ENCODE measurements around the gene TBXAS1. TPM values are rescaled to one million over a fixed set of nuclear protein-coding genes. Genes with fewer than 3 reads are reported as not detected.
A peak's percentile ranks its signal among the peaks of the same experiment; 100 is the strongest.

TBXAS1 gene
- total RNA-seq, 2 experiments from 2014 or later, result 3.6 to 5.1 TPM

GRCh38 chr7:139808427-139808826, 20.6 kb upstream of the TBXAS1 start:
- no peak for DNase-seq
- Mint-ChIP-seq H3K4me1 (peaks cover 4% of the 10 kb centered on the region), H3K9me3 (ENCODE audit: low read depth) (peaks cover 9% of the 10 kb centered on the region), H3K27ac (no peak overlapping the region), H3K36me3 (ENCODE audit: low read depth) (peaks cover 2% of the 10 kb centered on the region), H3K27me3 (peaks cover 2% of the 10 kb centered on the region), H3K4me3 (no peak overlapping the region)
- CTCF ChIA-PET, result interaction anchor here (0.6 kb wide), 1 partner anchor 163 kb away, joined by 4 read pairs; no protein-coding TSS in a partner anchor
- POLR2A ChIA-PET, result no interaction called here
- ATAC-seq, result no peak
- intact Hi-C loops (cut with DNase I, micrococcal nuclease), result loop anchor here in 1 of 2 experiments (10.0 kb wide), 1 partner anchor 294 kb away; no protein-coding TSS in a partner anchor

DNA sequence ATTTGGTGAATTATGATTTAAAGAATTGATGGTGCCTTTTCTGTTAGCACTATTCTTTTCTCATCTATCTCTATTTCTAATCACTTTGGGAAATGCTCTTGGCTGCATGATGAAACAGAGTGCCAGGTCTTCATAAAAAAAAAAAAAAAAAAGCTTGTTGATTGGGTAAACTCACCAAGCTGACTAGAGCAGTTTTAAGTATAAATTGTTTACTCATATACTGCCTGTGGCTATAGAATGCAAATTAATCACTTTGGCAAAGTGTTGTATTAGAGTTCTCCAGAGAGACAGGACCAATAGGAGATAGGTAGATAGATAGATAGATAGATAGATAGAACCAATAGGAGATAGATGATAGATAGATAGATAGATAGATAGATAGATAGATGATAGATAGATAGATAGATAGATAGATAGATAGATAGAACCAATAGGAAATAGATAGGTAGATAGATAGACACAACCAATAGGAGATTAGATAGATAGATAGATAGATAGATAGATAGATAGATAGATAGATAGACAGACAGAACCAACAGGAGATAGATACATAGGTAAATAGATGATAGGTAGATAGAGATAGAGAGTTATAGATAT, 20.1 kb upstream of the TBXAS1 start:
- ChIA-PET CTCF (interaction anchor here (0.6 kb wide), 1 partner anchor 163 kb away, joined by 4 read pairs; no protein-coding TSS in a partner anchor), POLR2A (no interaction called here)
- DNase-seq (no peak), ATAC-seq (no peak)
- Mint-ChIP-seq H3K27ac (no peak overlapping the region), H3K4me1 (peaks cover 8% of the 10 kb centered on the region), H3K9me3 (ENCODE audit: low read depth) (peaks cover 9% of the 10 kb centered on the region), H3K36me3 (ENCODE audit: low read depth) (peaks cover 2% of the 10 kb centered on the region), H3K27me3 (peaks cover 2% of the 10 kb centered on the region), H3K4me3 (no peak overlapping the region)
- intact Hi-C loops (cut with DNase I, micrococcal nuclease), result loop anchor here in 1 of 2 experiments (10.0 kb wide), 1 partner anchor 294 kb away; no protein-coding TSS in a partner anchor

GRCh38 chr7:139811066-139811465, 18.0 kb upstream of the TBXAS1 start:
- Mint-ChIP-seq H3K9me3 (ENCODE audit: low read depth) (peaks cover 4% of the 10 kb centered on the region), H3K27me3 (peaks cover 2% of the 10 kb centered on the region), H3K4me1 (peaks cover 8% of the 10 kb centered on the region), H3K27ac (no peak overlapping the region), H3K4me3 (no peak overlapping the region), H3K36me3 (ENCODE audit: low read depth) (no peaks in the 10 kb centered on the region)
- ATAC-seq (peak; percentile 88), DNase-seq (no peak)
- intact Hi-C loops (cut with DNase I, micrococcal nuclease), result no loop called here
- POLR2A ChIA-PET, result no interaction called here
- CTCF ChIA-PET, result interaction anchor here (0.7 to 1.0 kb wide), 3 partner anchors 10 to 187 kb away, joined by 3 read pairs; no protein-coding TSS in a partner anchor

DNA sequence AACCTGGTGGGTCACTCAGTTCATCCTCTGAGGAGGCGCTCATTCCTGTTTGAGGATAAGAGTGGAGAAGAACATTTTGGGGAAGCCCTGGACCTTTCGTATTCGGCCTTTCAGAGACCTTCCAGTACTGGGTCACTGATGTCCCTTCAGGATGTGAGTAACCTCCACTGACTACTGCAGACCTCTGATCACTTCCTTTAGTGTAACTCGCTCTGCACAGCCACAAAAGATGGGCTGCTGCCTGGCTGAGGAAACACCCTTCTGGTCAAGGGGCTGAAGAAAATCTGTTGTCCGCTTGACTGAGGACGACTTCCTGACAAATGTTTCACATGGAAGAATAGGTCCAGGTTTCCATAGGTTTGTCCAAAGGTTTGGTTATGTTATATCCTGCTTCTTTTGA, 15.9 kb upstream of the TBXAS1 start:
- peaks cover 8% of the 10 kb centered on the region for H3K4me1 Mint-ChIP-seq
- CTCF ChIA-PET, result no interaction called here
- no peak for ATAC-seq

GRCh38 chr7:139813689-139814088, 15.4 kb upstream of the TBXAS1 start:
- CTCF ChIA-PET, result interaction anchor here (0.9 kb wide), 1 partner anchor 221 kb away, joined by 3 read pairs; no protein-coding TSS in a partner anchor
- DNase-seq (no peak), ATAC-seq (no peak)
- no peak overlapping the region for H3K4me3 Mint-ChIP-seq
- POLR2A ChIA-PET, result no interaction called here
- no peaks in the 10 kb centered on the region for H3K27me3 Mint-ChIP-seq
- peaks cover 8% of the 10 kb centered on the region for H3K4me1 Mint-ChIP-seq
- H3K27ac Mint-ChIP-seq, result no peak overlapping the region
- intact Hi-C loops (cut with DNase I, micrococcal nuclease), result no loop called here
- no peaks in the 10 kb centered on the region for H3K36me3 Mint-ChIP-seq (ENCODE audit: low read depth)
- H3K9me3 Mint-ChIP-seq (ENCODE audit: low read depth), result peaks cover 5% of the 10 kb centered on the region

More for the DNA sequence above, 15.9 kb upstream of the TBXAS1 start:
- DNase-seq, result no peak
- Mint-ChIP-seq H3K27ac (no peak overlapping the region), H3K9me3 (ENCODE audit: low read depth) (peaks cover 5% of the 10 kb centered on the region), H3K36me3 (ENCODE audit: low read depth) (no peaks in the 10 kb centered on the region), H3K27me3 (peaks cover 2% of the 10 kb centered on the region), H3K4me3 (no peak overlapping the region)
- POLR2A ChIA-PET, result no interaction called here
- intact Hi-C loops (cut with DNase I, micrococcal nuclease), result no loop called here

- no peaks in the 10 kb centered on the region for H3K27me3 Mint-ChIP-seq
- POLR2A ChIA-PET, result interaction anchor here (0.6 kb wide), 1 partner anchor 44 kb away, joined by 3 read pairs; no protein-coding TSS in a partner anchor
- ATAC-seq (no peak), DNase-seq (no peak)
- no peak overlapping the region for H3K4me3 Mint-ChIP-seq
- H3K27ac Mint-ChIP-seq, result no peak overlapping the region
- H3K4me1 Mint-ChIP-seq, result peaks cover 4% of the 10 kb centered on the region
- no peaks in the 10 kb centered on the region for H3K36me3 Mint-ChIP-seq (ENCODE audit: low read depth)
- H3K9me3 Mint-ChIP-seq (ENCODE audit: low read depth), result peaks cover 5% of the 10 kb centered on the region
- CTCF ChIA-PET, result interaction anchor here (0.9 kb wide), 1 partner anchor 171 kb away, joined by 3 read pairs; no protein-coding TSS in a partner anchor
- intact Hi-C loops (cut with DNase I, micrococcal nuclease), result no loop called here
Observed at GRCh38 chr7:139817249-139817648, 11.8 kb upstream of the TBXAS1 start.

- DNase-seq (peak; percentile 22), ATAC-seq (peak; percentile 68)
- intact Hi-C loops (cut with DNase I, micrococcal nuclease), result no loop called here
- ChIA-PET POLR2A (no interaction called here), CTCF (no interaction called here)
- Mint-ChIP-seq H3K9me3 (ENCODE audit: low read depth) (peaks cover 5% of the 10 kb centered on the region), H3K4me3 (no peak overlapping the region), H3K27me3 (no peaks in the 10 kb centered on the region), H3K36me3 (ENCODE audit: low read depth) (no peaks in the 10 kb centered on the region), H3K27ac (no peak overlapping the region), H3K4me1 (no peaks in the 10 kb centered on the region)
Observed at GRCh38 chr7:139820089-139820488, 9.0 kb upstream of the TBXAS1 start.

DNA sequence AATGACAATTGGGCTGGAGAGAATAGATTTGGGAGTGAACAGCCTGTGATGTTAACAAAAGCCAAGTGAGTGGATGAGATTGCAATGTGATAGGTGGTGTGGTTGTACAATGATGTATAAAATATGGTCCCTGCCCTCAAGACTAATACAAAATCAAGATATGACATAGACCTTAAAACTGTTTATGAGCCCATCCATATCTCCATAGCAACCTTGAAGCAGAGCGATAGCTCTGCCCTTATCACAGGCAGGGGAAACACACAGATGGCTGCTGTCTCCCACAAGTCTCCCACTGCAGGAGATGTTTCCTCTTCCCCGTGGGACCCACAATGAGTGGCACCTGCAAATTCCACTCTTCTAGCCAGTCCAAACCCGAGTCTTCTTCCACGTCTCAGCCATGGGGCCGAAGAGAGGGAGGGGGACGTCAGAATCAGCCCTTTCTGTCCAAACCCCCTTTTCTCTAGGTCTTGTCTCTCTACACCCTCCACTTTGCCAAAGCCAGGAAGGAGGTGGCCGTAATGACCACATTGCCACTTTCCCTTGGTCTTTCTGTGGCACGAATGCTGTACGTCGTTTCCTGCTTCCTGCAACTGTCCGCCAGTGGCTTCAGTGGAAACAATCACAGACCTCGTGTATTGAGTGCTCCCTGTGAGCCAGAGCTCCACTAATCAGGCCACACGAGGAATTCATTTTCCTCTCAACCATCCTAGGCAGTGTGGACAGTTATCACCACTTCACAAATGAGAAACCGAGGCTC, 7.5 kb upstream of the TBXAS1 start:
- H3K27me3 Mint-ChIP-seq, result no peaks in the 10 kb centered on the region
- no peaks in the 10 kb centered on the region for H3K4me1 Mint-ChIP-seq
- H3K36me3 Mint-ChIP-seq (ENCODE audit: low read depth), result no peaks in the 10 kb centered on the region
- DNase-seq, result no peak
- H3K4me3 Mint-ChIP-seq, result no peak overlapping the region
- no peak overlapping the region for H3K27ac Mint-ChIP-seq
- no peaks in the 10 kb centered on the region for H3K9me3 Mint-ChIP-seq (ENCODE audit: low read depth)
- no peak for ATAC-seq
- ChIA-PET CTCF (interaction anchor here (0.6 kb wide), 1 partner anchor 54 kb away, joined by 3 read pairs; no protein-coding TSS in a partner anchor), POLR2A (no interaction called here)
- intact Hi-C loops (cut with DNase I, micrococcal nuclease), result no loop called here

- no peak overlapping the region for H3K27ac Mint-ChIP-seq
- H3K9me3 Mint-ChIP-seq (ENCODE audit: low read depth), result no peaks in the 10 kb centered on the region
- ChIA-PET CTCF (interaction anchor here (0.6 kb wide), 1 partner anchor 177 kb away, joined by 3 read pairs; no protein-coding TSS in a partner anchor), POLR2A (no interaction called here)
- intact Hi-C loops (cut with DNase I, micrococcal nuclease), result no loop called here
- no peak for ATAC-seq
- H3K27me3 Mint-ChIP-seq, result no peaks in the 10 kb centered on the region
- H3K4me1 Mint-ChIP-seq, result peaks cover 5% of the 10 kb centered on the region
- H3K4me3 Mint-ChIP-seq, result no peak overlapping the region
- no peak for DNase-seq
- H3K36me3 Mint-ChIP-seq (ENCODE audit: low read depth), result no peaks in the 10 kb centered on the region
Observed at GRCh38 chr7:139822855-139823254, 6.2 kb upstream of the TBXAS1 start.

- no peaks in the 10 kb centered on the region for H3K9me3 Mint-ChIP-seq (ENCODE audit: low read depth)
- ATAC-seq (no peak), DNase-seq (no peak)
- ChIA-PET CTCF (interaction anchor here (0.8 kb wide), 1 partner anchor 222 kb away, joined by 3 read pairs; no protein-coding TSS in a partner anchor), POLR2A (no interaction called here)
- intact Hi-C loops (cut with DNase I, micrococcal nuclease), result no loop called here
- peaks cover 11% of the 10 kb centered on the region for H3K4me1 Mint-ChIP-seq
- H3K4me3 Mint-ChIP-seq, result no peak overlapping the region
- H3K27ac Mint-ChIP-seq, result no peak overlapping the region
- no peaks in the 10 kb centered on the region for H3K36me3 Mint-ChIP-seq (ENCODE audit: low read depth)
- H3K27me3 Mint-ChIP-seq, result no peaks in the 10 kb centered on the region
Observed at GRCh38 chr7:139823959-139824521, 5.0 kb upstream of the TBXAS1 start.

- POLR2A ChIA-PET, result no interaction called here
- H3K4me3 Mint-ChIP-seq, result no peak overlapping the region
- intact Hi-C loops (cut with DNase I, micrococcal nuclease), result loop anchor here in 1 of 2 experiments (2.0 to 5.0 kb wide), 2 partner anchors 177 to 179 kb away; no protein-coding TSS in a partner anchor
- no peak for DNase-seq
- no peaks in the 10 kb centered on the region for H3K9me3 Mint-ChIP-seq (ENCODE audit: low read depth)
- CTCF ChIA-PET, result interaction anchor here (0.6 kb wide), 1 partner anchor 49 kb away, joined by 3 read pairs; no protein-coding TSS in a partner anchor
- peaks cover 28% of the 10 kb centered on the region for H3K4me1 Mint-ChIP-seq
- no peak for ATAC-seq
- no peaks in the 10 kb centered on the region for H3K36me3 Mint-ChIP-seq (ENCODE audit: low read depth)
- H3K27me3 Mint-ChIP-seq, result no peaks in the 10 kb centered on the region
- no peak overlapping the region for H3K27ac Mint-ChIP-seq
Observed at GRCh38 chr7:139825666-139826290, 3.3 kb upstream of the TBXAS1 start.

Measured in activated CD4-positive, alpha-beta T cell treated with anti-CD3 and anti-CD28 coated beads for 36 hours (primary cell).